Activated naive CD4-positive, alpha-beta T cell treated with anti-CD3 and anti-CD28 coated beads for 36 hours (primary cell): ENCODE measurements around the gene ACCSL. TPM values are rescaled to one million over a fixed set of nuclear protein-coding genes. Genes with fewer than 3 reads are reported as not detected.

Experiments used
- CTCF ChIA-PET: fragments of 350-600 bp; sonication (Branson Sonifier 250); formaldehyde crosslinking; loops from one replicate; lab custom pipeline; 2021; ENCODE audit warnings: antibody characterized with exemption; lab: Charles Lee
- DNase-seq: peaks from one replicate; pipeline ENCODE4 v3.0.0-alpha.2; 2020
- H3K27ac Mint-ChIP-seq: one replicate; pipeline ENCODE4 v1.8.0; 2021; ENCODE audit warnings: mild to moderate bottlenecking, mixed read lengths
- H3K27me3 Mint-ChIP-seq: one replicate; pipeline ENCODE4 v1.8.0; 2021; ENCODE audit warnings: low read depth, mixed read lengths
- H3K36me3 Mint-ChIP-seq: one replicate; pipeline ENCODE4 v1.8.0; 2021; ENCODE audit warnings: low read depth, mixed read lengths
- H3K4me1 Mint-ChIP-seq: one replicate; pipeline ENCODE4 v1.8.0; 2021; ENCODE audit warnings: low read depth, mixed read lengths
- H3K4me3 Mint-ChIP-seq: one replicate; pipeline ENCODE4 v1.8.0; 2021; ENCODE audit warnings: mild to moderate bottlenecking, moderate library complexity, mixed read lengths
- H3K9me3 Mint-ChIP-seq: one replicate; pipeline ENCODE4 v1.8.0; 2021; ENCODE audit warnings: mixed read lengths
- intact Hi-C: fragments of 100-400 bp; cut with micrococcal nuclease; formaldehyde crosslinking; loops from one replicate; pipeline ENCODE4 v1.15.1; 2023
- total RNA-seq, 2 experiments: library from RNA; stranded (reverse); gene quantifications; one replicate each; pipeline ENCODE4 v1.2.3, GENCODE V29; 2021

Gene ACCSL
- not detected for total RNA-seq

DNA sequence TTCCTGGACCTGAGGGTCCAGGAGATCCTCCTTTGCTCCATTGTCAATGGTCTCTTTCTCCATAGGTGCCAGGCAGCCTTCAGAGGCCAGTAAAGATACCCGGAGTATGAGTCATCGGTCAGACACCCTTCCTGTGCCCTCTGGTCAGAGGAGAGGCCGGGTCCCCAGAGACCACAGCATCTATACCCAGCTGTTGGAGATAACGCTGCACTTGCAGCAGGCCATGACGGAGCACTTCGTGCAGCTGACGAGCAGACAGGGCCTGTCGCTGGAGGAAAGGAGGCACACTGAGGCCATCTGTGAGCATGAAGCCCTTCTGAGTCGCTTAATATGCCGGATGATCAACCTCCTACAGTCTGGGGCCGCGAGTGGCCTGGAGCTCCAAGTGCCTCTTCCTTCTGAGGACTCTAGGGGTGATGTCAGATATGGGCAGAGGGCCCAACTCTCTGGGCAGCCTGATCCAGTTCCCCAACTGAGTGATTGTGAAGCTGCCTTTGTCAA, at the start of gene ACCSL:
ACCSL (plus strand) TSS at position 51 of the 501 bp plus-strand sequence; CDS start at position 107, 56 bp downstream.
- no peaks in the 10 kb centered on the region for H3K9me3 Mint-ChIP-seq
- intact Hi-C loops, result no loop called here
- no peaks in the 10 kb centered on the region for H3K27me3 Mint-ChIP-seq
- CTCF ChIA-PET, result interaction anchor here (1.1 kb wide), 1 partner anchor 238 kb away, joined by 5 read pairs; no protein-coding TSS in a partner anchor
- DNase-seq, result no peak
- H3K27ac Mint-ChIP-seq, result no peak within 1 kb of the TSS
- no peaks in the 10 kb centered on the region for H3K36me3 Mint-ChIP-seq
- no peaks in the 10 kb centered on the region for H3K4me1 Mint-ChIP-seq
- no peak within 1 kb of the TSS for H3K4me3 Mint-ChIP-seq

DNA sequence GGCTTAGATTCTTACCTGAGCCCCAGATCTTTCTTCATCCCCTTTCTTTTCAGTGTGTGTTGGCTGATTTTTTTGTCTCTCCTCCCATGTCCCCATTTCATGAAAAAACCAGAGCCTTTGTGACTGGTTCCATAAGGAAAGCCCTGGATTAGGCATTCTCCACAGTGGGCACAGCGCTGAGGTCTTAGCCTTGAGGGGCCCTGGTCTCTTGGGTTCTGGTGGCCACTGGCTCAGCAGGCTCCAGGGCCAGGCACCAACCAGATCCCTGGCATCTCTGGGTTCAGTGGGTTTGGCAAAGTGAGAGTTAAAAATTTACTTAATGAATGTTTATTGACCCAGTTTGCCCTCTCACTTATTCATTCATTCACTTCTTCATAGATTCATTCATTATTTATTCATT, 49.5 kb upstream of the ACCSL start:
- Mint-ChIP-seq H3K36me3 (no peaks in the 10 kb centered on the region), H3K4me3 (no peak overlapping the region), H3K27ac (no peak overlapping the region), H3K27me3 (no peaks in the 10 kb centered on the region), H3K9me3 (no peaks in the 10 kb centered on the region), H3K4me1 (no peaks in the 10 kb centered on the region)
- intact Hi-C loops, result no loop called here
- CTCF ChIA-PET, result no interaction called here
- DNase-seq, result no peak

DNA sequence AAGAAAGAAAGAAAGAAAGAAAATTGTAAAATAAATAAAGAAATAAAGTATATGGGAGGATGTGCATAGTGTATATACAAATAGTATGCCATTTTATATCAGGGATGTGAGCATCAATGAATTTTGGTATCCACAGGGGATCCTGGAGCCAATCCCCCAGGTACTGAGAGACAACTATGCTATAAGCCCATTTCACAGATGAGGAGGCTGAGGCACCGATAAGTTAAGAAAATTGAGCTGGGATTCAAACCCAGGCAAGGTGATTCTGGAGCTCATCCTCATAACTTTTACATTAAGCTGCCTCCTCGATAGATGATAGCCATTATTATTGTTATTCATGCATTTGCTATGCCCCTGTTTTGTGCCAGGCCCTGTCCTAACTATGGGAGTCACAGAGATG, 47.0 kb upstream of the ACCSL start:
- CTCF ChIA-PET, result no interaction called here
- intact Hi-C loops, result no loop called here
- Mint-ChIP-seq H3K27ac (no peak overlapping the region), H3K4me3 (no peak overlapping the region), H3K9me3 (no peaks in the 10 kb centered on the region), H3K4me1 (no peaks in the 10 kb centered on the region), H3K36me3 (no peaks in the 10 kb centered on the region), H3K27me3 (no peaks in the 10 kb centered on the region)
- DNase-seq, result no peak

DNA sequence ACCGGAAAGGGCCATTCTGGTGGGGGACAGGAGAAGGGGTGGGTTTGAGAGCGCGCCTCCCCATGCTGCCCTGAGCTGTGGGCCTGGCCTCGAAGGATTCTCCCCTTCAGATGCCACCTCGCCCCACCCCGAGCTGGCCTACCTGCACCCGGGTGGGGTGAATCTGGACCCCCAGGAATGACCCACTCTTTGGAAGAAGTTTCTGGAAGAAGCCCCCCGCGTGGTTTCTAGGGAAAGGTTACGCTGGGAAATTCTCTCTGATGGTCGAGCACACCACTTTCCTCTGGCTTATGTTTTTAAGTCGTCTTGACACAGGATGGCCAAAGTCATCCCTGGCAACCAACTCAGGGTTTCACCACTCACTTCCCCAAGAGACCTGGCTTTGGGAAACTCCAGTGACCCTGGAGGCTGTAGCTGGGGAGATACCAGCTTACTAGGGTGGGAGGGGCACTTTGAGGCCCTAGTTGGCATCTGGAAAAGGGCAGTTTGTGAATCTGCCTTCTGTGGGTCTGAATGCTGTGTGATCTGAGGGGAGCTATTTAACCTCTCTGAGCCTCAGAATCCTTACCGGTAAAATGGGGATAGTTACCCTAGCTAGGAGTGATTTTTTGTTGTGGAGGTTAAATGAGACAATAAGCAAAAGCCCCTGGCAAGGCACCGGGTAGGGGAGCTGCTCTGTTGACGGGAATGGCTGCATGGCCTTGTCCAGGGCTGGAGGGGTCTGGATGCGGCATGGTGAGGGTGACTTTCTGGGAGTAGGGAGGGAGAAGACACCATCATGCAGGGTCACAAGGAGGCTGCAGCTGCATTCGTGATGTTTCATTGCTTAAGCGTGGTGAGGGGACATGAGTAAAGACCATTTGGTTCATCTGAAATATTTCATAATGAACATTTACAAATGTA, 45.3 kb upstream of the ACCSL start:
- Mint-ChIP-seq H3K4me3 (no peak overlapping the region), H3K27me3 (no peaks in the 10 kb centered on the region), H3K27ac (no peak overlapping the region), H3K4me1 (no peaks in the 10 kb centered on the region), H3K9me3 (no peaks in the 10 kb centered on the region), H3K36me3 (no peaks in the 10 kb centered on the region)
- CTCF ChIA-PET, result interaction anchor here (0.6 to 0.7 kb wide), 2 partner anchors 110 to 412 kb away, joined by 3 to 4 read pairs; no protein-coding TSS in a partner anchor
- no peak for DNase-seq
- intact Hi-C loops, result no loop called here

DNA sequence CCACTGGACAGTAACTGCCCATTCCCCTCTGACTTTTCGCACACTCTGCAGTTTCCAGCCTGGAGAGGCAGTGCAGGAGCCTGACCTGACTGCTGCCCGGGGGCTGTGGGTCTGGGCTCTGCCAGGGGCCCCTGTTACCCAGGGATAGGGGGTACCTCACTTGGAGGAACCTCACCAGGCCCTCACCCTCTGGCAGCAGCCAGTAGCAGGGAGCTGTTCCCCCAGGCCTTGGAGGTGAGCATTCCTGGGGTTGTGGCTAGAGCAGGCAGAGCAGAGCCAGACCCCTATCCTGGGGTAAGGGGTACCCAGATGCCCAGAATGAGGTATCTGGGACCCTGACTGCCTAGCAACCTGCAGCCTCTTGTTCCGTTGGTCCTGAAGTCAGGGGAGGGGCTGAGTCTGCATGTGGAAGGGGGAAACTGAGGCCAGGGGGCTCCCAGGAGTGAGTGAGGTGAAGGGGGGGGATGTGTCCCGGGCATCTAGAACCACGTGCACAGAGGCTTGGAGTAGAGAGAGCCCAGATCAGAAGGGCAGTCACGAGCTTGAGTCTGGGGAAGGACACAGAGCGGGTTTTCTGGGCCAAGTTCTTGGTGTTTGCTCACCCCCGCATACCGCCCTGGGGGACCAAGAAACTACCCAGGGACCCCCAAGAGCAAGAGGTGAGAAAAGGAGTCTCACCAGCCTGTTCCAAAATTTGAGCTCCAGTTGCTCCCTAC, 43.9 kb upstream of the ACCSL start:
- intact Hi-C loops, result no loop called here
- CTCF ChIA-PET, result no interaction called here
- Mint-ChIP-seq H3K9me3 (no peaks in the 10 kb centered on the region), H3K36me3 (no peaks in the 10 kb centered on the region), H3K4me1 (no peaks in the 10 kb centered on the region), H3K27me3 (no peaks in the 10 kb centered on the region), H3K27ac (no peak overlapping the region), H3K4me3 (no peak overlapping the region)
- DNase-seq, result no peak

DNA sequence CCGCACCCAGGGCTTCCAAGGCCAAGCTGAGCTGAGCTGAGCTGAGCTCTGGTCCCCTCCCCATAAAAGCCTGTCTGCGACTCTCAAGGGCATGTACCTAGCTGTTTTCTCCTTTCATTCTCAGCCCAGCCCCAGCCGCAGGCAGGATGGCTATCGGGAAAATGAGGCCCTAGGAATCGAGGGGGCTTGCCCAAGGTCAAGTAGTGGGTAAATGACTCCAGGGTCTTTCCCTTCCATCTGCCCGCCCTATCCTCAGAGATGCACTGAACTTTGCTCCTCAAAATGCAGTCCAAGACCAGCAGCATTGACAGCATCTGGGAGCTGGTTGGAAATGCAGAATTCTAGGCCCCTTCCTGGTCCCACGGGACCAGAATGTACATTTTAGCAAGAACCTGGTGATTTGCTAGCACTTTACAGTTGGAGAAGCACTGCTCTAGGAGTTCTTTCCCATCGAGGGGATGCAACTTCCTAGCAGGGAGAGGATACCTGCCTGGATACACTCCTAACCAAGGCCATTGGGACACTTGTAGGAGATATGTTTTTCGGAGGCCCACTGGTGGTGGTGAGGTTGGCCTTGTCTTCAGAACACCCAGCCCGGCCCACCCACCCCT, 43.2 kb upstream of the ACCSL start:
- H3K9me3 Mint-ChIP-seq, result no peaks in the 10 kb centered on the region
- no peak overlapping the region for H3K27ac Mint-ChIP-seq

DNA sequence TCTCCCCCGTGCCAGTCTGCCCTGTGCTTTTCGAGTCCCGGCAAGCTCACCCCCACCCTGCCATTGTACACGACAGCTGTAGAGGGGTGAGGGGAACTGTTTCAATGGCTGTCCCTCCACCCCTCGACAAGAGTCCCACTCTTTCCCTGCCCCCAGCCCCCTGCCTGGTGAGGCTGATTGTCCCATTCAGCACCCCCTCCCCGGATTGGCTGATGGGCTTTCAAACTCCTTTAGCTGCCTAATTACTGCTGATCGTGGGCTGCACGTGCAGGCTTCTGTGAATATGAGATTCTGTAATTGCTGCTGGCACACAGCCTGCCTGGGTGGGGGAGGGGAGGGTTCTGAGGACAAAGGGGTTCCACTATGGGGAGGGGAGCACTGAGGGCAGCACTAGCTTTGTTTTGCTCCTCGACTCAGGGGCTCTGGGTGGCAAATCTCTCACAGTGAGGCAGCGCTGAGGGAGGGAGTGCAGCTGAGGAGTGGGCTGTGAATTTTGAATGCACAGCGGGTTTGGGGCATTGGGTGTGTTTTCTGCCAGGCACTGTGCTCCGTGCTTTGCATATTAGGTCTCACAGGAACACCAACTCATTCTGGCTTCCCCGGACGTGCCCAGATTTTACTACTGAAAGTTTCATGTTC, 42.6 kb upstream of the ACCSL start:
- Mint-ChIP-seq H3K27ac (no peak overlapping the region), H3K4me1 (no peaks in the 10 kb centered on the region), H3K4me3 (no peak overlapping the region), H3K36me3 (no peaks in the 10 kb centered on the region), H3K9me3 (no peaks in the 10 kb centered on the region), H3K27me3 (no peaks in the 10 kb centered on the region)
- intact Hi-C loops, result no loop called here
- no peak for DNase-seq
- CTCF ChIA-PET, result no interaction called here

More for the DNA sequence above, 43.2 kb upstream of the ACCSL start:
- no peaks in the 10 kb centered on the region for H3K27me3 Mint-ChIP-seq
- H3K4me3 Mint-ChIP-seq, result no peak overlapping the region
- intact Hi-C loops, result no loop called here
- H3K4me1 Mint-ChIP-seq, result no peaks in the 10 kb centered on the region
- H3K36me3 Mint-ChIP-seq, result no peaks in the 10 kb centered on the region
- CTCF ChIA-PET, result no interaction called here
- no peak for DNase-seq

- Mint-ChIP-seq H3K4me1 (no peaks in the 10 kb centered on the region), H3K4me3 (no peak overlapping the region), H3K27me3 (no peaks in the 10 kb centered on the region), H3K36me3 (no peaks in the 10 kb centered on the region), H3K9me3 (no peaks in the 10 kb centered on the region), H3K27ac (no peak overlapping the region)
- no peak for DNase-seq
- CTCF ChIA-PET, result no interaction called here
- intact Hi-C loops, result no loop called here
Observed at GRCh38 chr11:44005956-44006355, 41.8 kb upstream of the ACCSL start.

DNA sequence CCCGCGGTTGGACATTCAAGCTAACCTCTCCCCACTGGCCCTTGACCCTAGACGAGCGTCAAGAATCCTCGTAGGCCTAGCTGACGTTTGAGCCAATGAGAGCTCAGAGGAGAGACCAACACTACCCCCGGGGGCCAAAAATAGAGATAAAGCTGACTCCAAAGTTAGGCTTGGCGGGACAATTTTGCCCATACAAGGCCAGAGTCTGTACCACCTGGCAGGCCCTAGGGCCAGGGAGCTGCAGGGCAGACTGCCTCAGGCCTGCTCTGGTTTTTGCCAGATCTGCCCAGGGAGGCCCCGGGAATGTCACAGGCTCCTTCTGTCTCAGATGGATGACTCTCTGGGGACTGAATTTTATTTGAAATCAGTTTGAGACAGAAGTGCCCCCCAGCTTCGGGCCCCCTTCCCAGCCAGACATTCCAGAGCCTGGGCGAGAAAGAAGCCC, 40.8 kb upstream of the ACCSL start:
- Mint-ChIP-seq H3K27ac (no peak overlapping the region), H3K36me3 (no peaks in the 10 kb centered on the region), H3K4me1 (no peaks in the 10 kb centered on the region), H3K9me3 (no peaks in the 10 kb centered on the region), H3K27me3 (peaks cover 6% of the 10 kb centered on the region), H3K4me3 (no peak overlapping the region)
- intact Hi-C loops, result no loop called here
- no peak for DNase-seq
- CTCF ChIA-PET, result no interaction called here

- Mint-ChIP-seq H3K9me3 (no peaks in the 10 kb centered on the region), H3K36me3 (no peaks in the 10 kb centered on the region), H3K4me1 (no peaks in the 10 kb centered on the region), H3K4me3 (no peak overlapping the region), H3K27ac (no peak overlapping the region), H3K27me3 (peaks cover 6% of the 10 kb centered on the region)
- CTCF ChIA-PET, result no interaction called here
- intact Hi-C loops, result no loop called here
- no peak for DNase-seq
Observed at GRCh38 chr11:44007481-44008087, 40.2 kb upstream of the ACCSL start.

DNA sequence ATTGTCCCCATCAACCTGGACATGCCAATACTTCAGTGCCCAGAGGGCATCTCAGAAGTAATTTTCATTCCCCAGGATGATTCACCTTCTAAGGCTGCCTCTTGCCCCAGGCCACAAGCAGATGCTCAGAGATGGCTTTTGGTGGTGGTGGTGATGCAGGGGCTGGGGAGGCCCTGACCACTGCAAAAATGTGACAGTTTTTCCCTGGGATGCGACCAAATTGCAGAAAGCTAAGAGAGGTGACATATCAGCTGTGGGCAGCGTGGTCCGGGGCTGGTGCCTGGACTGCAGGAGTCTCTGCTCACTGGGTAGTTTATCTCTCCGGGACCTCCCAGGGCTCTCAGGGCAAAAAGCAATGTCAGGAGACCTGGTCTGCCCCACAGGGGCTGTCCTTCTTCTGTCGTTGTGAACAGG, 39.7 kb upstream of the ACCSL start:
- no peak overlapping the region for H3K27ac Mint-ChIP-seq
- H3K27me3 Mint-ChIP-seq, result peaks cover 6% of the 10 kb centered on the region
- CTCF ChIA-PET, result no interaction called here
- H3K4me3 Mint-ChIP-seq, result no peak overlapping the region
- no peaks in the 10 kb centered on the region for H3K4me1 Mint-ChIP-seq
- intact Hi-C loops, result no loop called here
- no peaks in the 10 kb centered on the region for H3K36me3 Mint-ChIP-seq
- DNase-seq, result no peak
- no peaks in the 10 kb centered on the region for H3K9me3 Mint-ChIP-seq

- CTCF ChIA-PET, result no interaction called here
- intact Hi-C loops, result no loop called here
Observed at GRCh38 chr11:44008698-44009097, 39.1 kb upstream of the ACCSL start.

More at GRCh38 chr11:44008698-44009097, 39.1 kb upstream of the ACCSL start:
- DNase-seq, result no peak
- H3K4me1 Mint-ChIP-seq, result no peaks in the 10 kb centered on the region
- H3K4me3 Mint-ChIP-seq, result no peak overlapping the region
- no peaks in the 10 kb centered on the region for H3K9me3 Mint-ChIP-seq
- H3K27me3 Mint-ChIP-seq, result peaks cover 6% of the 10 kb centered on the region
- no peak overlapping the region for H3K27ac Mint-ChIP-seq
- no peaks in the 10 kb centered on the region for H3K36me3 Mint-ChIP-seq
